CD14-positive monocyte (primary cell): ENCODE data around the gene STK36. TPM values are rescaled to one million over a fixed set of nuclear protein-coding genes. Genes with fewer than 3 reads are reported as not detected.

Experiments
- DNase-seq, 3 donors: peaks; one replicate each; pipeline ENCODE4 v3.0.0-alpha.2; 2011 to 2022
- H2AFZ ChIP-seq: 2 replicates; pipeline ENCODE4 v1.6.0; 2012; ENCODE audit warnings: mild to moderate bottlenecking, low read depth, low read length, inconsistent platforms; ENCODE audit not compliant: insufficient read depth, poor library complexity, severe bottlenecking
- H3K27ac ChIP-seq, 2 donors: 1 replicate in 1 of 2; 2 replicates in 1 of 2; pipeline ENCODE4 v1.5.1; 2012 to 2013; ENCODE audit warnings: low read length in 2 of 2, control low read depth in 1 of 2, inconsistent platforms in 1 of 2, low read depth in 1 of 2, mild to moderate bottlenecking in 1 of 2
- H3K27me3 ChIP-seq, 2 donors: one replicate each; pipeline versions ENCODE4 v1.6.0 to v1.6.1; 2011 to 2013; ENCODE audit warnings: low read length in 2 of 2; ENCODE audit not compliant: control insufficient read depth in 2 of 2, insufficient read depth in 2 of 2
- H3K36me3 ChIP-seq, 2 donors: replicated peaks in 1 of 2; 1 replicate in 1 of 2; 2 replicates in 1 of 2; pipeline versions ENCODE4 v1.5.1 to v1.6.1; 2012 to 2013; ENCODE audit warnings: low read length in 2 of 2, control low read depth in 1 of 2, inconsistent platforms in 1 of 2, mild to moderate bottlenecking in 1 of 2; ENCODE audit not compliant: insufficient read depth in 2 of 2, control insufficient read depth in 1 of 2
- H3K4me1 ChIP-seq, 2 donors: 1 replicate in 1 of 2; 2 replicates in 1 of 2; pipeline versions ENCODE4 v1.5.1 to v1.6.1; 2012 to 2013; ENCODE audit warnings: low read length in 2 of 2, control low read depth in 1 of 2, inconsistent platforms in 1 of 2, mild to moderate bottlenecking in 1 of 2, moderate library complexity in 1 of 2; ENCODE audit not compliant: insufficient read depth in 2 of 2, control insufficient read depth in 1 of 2
- H3K4me2 ChIP-seq: replicated peaks from 2 replicates; pipeline ENCODE3; 2012; ENCODE audit warnings: low read length, moderate library complexity, mild to moderate bottlenecking; ENCODE audit not compliant: poor library complexity, severe bottlenecking; ENCODE audit errors: extremely low read depth
- H3K4me3 ChIP-seq, 3 experiments: fragments of 200-600 bp in 1 of 3; sonication (generic) in 1 of 3; replicated peaks in 1 of 3; 1 replicate in 2 of 3; 2 replicates in 1 of 3; pipeline ENCODE4 v1.5.1; 2011 to 2013; ENCODE audit warnings: low read length in 3 of 3, mild to moderate bottlenecking in 3 of 3, control low read depth in 2 of 3, low read depth in 2 of 3, inconsistent platforms in 1 of 3, moderate library complexity in 1 of 3
- H3K79me2 ChIP-seq: 2 replicates; pipeline ENCODE4 v1.6.0; 2012; ENCODE audit warnings: mild to moderate bottlenecking, control low read depth, inconsistent platforms, low read length, moderate library complexity; ENCODE audit not compliant: insufficient read depth
- H3K9ac ChIP-seq: 2 replicates; pipeline ENCODE4 v1.6.0; 2017; ENCODE audit warnings: low read length, mild to moderate bottlenecking; ENCODE audit not compliant: insufficient read depth, poor library complexity, severe bottlenecking
- H3K9me3 ChIP-seq, 2 donors: replicated peaks in 1 of 2; 1 replicate in 1 of 2; 2 replicates in 1 of 2; pipeline versions ENCODE4 v1.5.1 to v1.6.1; 2012 to 2013; ENCODE audit warnings: low read length in 2 of 2, control low read depth in 1 of 2; ENCODE audit not compliant: control insufficient read depth in 1 of 2, insufficient read depth in 1 of 2
- H4K20me1 ChIP-seq: 2 replicates; pipeline ENCODE4 v1.6.0; 2012; ENCODE audit warnings: mild to moderate bottlenecking, low read length, control low read depth, moderate library complexity; ENCODE audit not compliant: insufficient read depth
- H3K27ac Mint-ChIP-seq, 7 donors: one replicate each; pipeline ENCODE4 v1.8.0; 2020; ENCODE audit warnings: mild to moderate bottlenecking in 7 of 7, mixed read lengths in 7 of 7, moderate library complexity in 6 of 7, inconsistent platforms in 2 of 7
- H3K27me3 Mint-ChIP-seq, 3 donors: one replicate each; pipeline ENCODE4 v1.8.0; 2021 to 2022; ENCODE audit warnings: low read depth in 3 of 3, mild to moderate bottlenecking in 3 of 3, mixed read lengths in 3 of 3, moderate library complexity in 3 of 3, inconsistent platforms in 1 of 3
- H3K36me3 Mint-ChIP-seq, 2 donors: one replicate each; pipeline ENCODE4 v1.8.0; 2020; ENCODE audit warnings: mixed read lengths in 2 of 2, inconsistent platforms in 1 of 2, mild to moderate bottlenecking in 1 of 2
- H3K4me1 Mint-ChIP-seq: one replicate; pipeline ENCODE4 v1.8.0; 2020; ENCODE audit warnings: mild to moderate bottlenecking, mixed read lengths
- H3K4me3 Mint-ChIP-seq, 2 donors: one replicate each; pipeline ENCODE4 v1.8.0; 2020; ENCODE audit warnings: mild to moderate bottlenecking in 2 of 2, mixed read lengths in 2 of 2, moderate library complexity in 1 of 2
- H3K9me3 Mint-ChIP-seq, 7 donors: one replicate each; pipeline ENCODE4 v1.8.0; 2020 to 2022; ENCODE audit warnings: mixed read lengths in 7 of 7, mild to moderate bottlenecking in 6 of 7, moderate library complexity in 6 of 7, inconsistent platforms in 2 of 7
- WGBS: methylation state at CpG from one replicate; pipeline ENCODE4 v1.1.5; 2013; ENCODE audit warnings: missing lambda C conversion rate; ENCODE audit not compliant: insufficient coverage; 5-methylcytosine and 5-hydroxymethylcytosine counted together
- intact Hi-C, 2 donors: fragments of 100-400 bp; cut with micrococcal nuclease; formaldehyde crosslinking; loops; one replicate each; pipeline versions ENCODE4 v1.15.0 to v1.15.1; 2023
- polyA plus RNA-seq, 3 donors: library from polyadenylated mRNA; depleted of rRNA in 1 of 3; unstranded in 2 of 3; stranded (reverse) in 1 of 3; fragments of 300-500 nt in 2 of 3; fragments of >200 nt in 1 of 3; fragmentation: Illumina TruSeq in 2 of 3; gene quantifications; 1 replicate in 2 of 3; 2 replicates in 1 of 3; pipeline ENCODE4 v1.2.3, GENCODE V29; 2012 to 2021
- TF ChIP-seq, protein P1 (sequence below): fragments of 200-600 bp; IDR thresholded peaks from one replicate; pipeline ENCODE4 v1.8.0; 2022; ENCODE audit warnings: antibody characterized with exemption, mild to moderate bottlenecking

The STK36 gene
- polyA plus RNA-seq, 3 donors = 1.3 to 36.2 (median 3.3) TPM

DNA sequence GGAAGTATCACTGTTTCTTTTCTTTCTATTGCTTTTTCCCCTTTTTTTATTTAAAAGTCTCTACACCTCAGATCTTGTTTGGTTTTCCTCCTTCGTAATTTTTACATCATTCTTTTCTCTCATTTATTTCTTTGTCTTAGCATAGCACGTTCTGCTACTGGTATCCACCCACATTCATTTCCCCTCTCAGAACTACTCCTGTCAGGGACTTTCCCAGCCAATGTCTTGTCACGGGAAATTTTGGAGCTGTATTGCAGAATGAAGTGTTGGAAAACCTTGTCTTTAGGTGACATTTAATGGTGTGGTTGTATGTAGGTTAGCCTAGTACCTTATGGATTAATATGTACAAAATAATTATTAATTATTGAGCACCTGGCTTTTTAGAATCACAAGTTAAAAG lies 72.7 kb downstream of the STK36 start:
- Mint-ChIP-seq H3K9me3 (peaks cover 0 to 5% (median 2%) of the 10 kb centered on the region in 7 donors), H3K36me3 (peaks cover 73 to 81% of the 10 kb centered on the region in 2 donors), H3K4me1 (peaks cover 71% of the 10 kb centered on the region), H3K4me3 (peak overlapping the region in 1 of 2 donors; percentile 70), H3K27ac (peak overlapping the region; percentile 96 to 100 (median 100)), H3K27me3 (peaks cover 0 to 2% (median 2%) of the 10 kb centered on the region in 3 donors)
- TF ChIP-seq, protein P1, sequence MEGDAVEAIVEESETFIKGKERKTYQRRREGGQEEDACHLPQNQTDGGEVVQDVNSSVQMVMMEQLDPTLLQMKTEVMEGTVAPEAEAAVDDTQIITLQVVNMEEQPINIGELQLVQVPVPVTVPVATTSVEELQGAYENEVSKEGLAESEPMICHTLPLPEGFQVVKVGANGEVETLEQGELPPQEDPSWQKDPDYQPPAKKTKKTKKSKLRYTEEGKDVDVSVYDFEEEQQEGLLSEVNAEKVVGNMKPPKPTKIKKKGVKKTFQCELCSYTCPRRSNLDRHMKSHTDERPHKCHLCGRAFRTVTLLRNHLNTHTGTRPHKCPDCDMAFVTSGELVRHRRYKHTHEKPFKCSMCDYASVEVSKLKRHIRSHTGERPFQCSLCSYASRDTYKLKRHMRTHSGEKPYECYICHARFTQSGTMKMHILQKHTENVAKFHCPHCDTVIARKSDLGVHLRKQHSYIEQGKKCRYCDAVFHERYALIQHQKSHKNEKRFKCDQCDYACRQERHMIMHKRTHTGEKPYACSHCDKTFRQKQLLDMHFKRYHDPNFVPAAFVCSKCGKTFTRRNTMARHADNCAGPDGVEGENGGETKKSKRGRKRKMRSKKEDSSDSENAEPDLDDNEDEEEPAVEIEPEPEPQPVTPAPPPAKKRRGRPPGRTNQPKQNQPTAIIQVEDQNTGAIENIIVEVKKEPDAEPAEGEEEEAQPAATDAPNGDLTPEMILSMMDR = no peak
- Histone ChIP-seq H4K20me1 (no peaks in the 10 kb centered on the region), H3K79me2 (peaks cover 18% of the 10 kb centered on the region), H2AFZ (no peak overlapping the region), H3K27ac (peak overlapping the region; percentile 95 to 98), H3K9me3 (no peaks in the 10 kb centered on the region), H3K9ac (peak overlapping the region; percentile 67), H3K27me3 (no peaks in the 10 kb centered on the region), H3K4me2 (peak overlapping the region; percentile 39), H3K4me1 (peaks cover 72 to 75% of the 10 kb centered on the region in 2 donors), H3K36me3 (peaks cover 46 to 49% of the 10 kb centered on the region in 2 donors), H3K4me3 (peak overlapping the region in 1 of 3 experiments; percentile 20)
- intact Hi-C loops = loop anchor here in 1 of 2 donors (1.0 to 5.0 kb wide), 3 partner anchors 11 to 78 kb away; partner anchors contain the start of gene CYP27A1
- WGBS = 5% methylated on average over 2 of the region's 3 CpGs
- peak; percentile 77 to 94 (median 85) for DNase-seq

DNA sequence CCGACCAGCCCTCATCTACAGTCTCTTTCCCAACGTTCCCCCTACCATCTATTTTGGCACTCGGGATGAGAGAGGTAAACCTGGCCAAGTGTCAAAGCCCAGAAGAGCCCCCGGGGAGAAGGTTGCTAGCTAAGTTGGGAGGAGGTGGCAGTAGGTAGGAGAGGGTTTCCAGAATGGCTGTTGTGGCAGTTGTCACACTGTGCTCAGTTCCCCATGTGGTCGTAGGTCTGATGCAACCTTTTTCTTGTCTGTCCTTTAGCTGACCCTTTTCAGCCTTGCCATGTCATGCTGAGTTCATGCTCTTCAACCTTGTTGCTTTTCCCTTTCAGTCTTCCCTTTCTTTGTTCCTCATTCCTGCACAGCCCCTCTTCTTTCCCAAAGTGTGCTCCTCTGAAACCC lies 73.3 kb downstream of the STK36 start:
- H3K4me3 ChIP-seq = peak overlapping the region in 1 of 3 experiments; percentile 29
- DNase-seq = peak; percentile 91 to 98 (median 97)
- H3K36me3 ChIP-seq = peaks cover 46 to 49% of the 10 kb centered on the region in 2 donors
- no peaks in the 10 kb centered on the region for H3K27me3 ChIP-seq
- Mint-ChIP-seq H3K4me3 (peak overlapping the region; percentile 63 to 70), H3K27me3 (peaks cover 0 to 3% (median 2%) of the 10 kb centered on the region in 3 donors), H3K36me3 (peaks cover 73 to 81% of the 10 kb centered on the region in 2 donors), H3K9me3 (peaks cover 0 to 5% (median 1%) of the 10 kb centered on the region in 7 donors), H3K27ac (peak overlapping the region; percentile 96 to 100 (median 100)), H3K4me1 (peaks cover 69% of the 10 kb centered on the region)
- peaks cover 72 to 80% of the 10 kb centered on the region in 2 donors for H3K4me1 ChIP-seq
- H3K9ac ChIP-seq = peak overlapping the region; percentile 67
- H3K9me3 ChIP-seq = no peaks in the 10 kb centered on the region
- intact Hi-C loops = loop anchor here in 1 of 2 donors (5.0 kb wide), 2 partner anchors 37 to 77 kb away; partner anchors contain the start of gene CYP27A1
- peaks cover 12% of the 10 kb centered on the region for H3K79me2 ChIP-seq
- H2AFZ ChIP-seq = no peak overlapping the region
- TF ChIP-seq, protein P1 = no peak
- H3K4me2 ChIP-seq = peak overlapping the region; percentile 39
- WGBS = 0% methylated on average over 2 of the region's 5 CpGs
- H4K20me1 ChIP-seq = no peaks in the 10 kb centered on the region
- H3K27ac ChIP-seq = peak overlapping the region; percentile 95 to 98
